K562 (cell line): Measurements from ENCODE around the gene CD6. TPM values are rescaled to one million over a fixed set of nuclear protein-coding genes. Genes with fewer than 3 reads are reported as not detected.

Experiments used
- ATAC-seq: fragments of 200-7000 bp; cut with Tn5 transposase; 3 replicates; pipeline ENCODE4 v1.9.1; 2020; ENCODE audit warnings: moderate library complexity
- BruUV-seq: library from RNA; stranded (reverse); fragments of 400-500 nt; replicated peaks from 2 replicates; lab custom pipeline; 2021; lab: Mats Ljungman, UMichigan
- CTCF ChIA-PET: fragments of 300-600 bp; formaldehyde crosslinking; extraction: SDS; loops from one replicate; lab custom pipeline; 2021; ENCODE audit warnings: low intra/inter-chr PET ratio; lab: Yijun Ruan, JAX
- POLR2A ChIA-PET: fragments of 300-600, 350-650 bp; sonication (Branson Sonifier 250); formaldehyde crosslinking; extraction: SDS; loops from one replicate; lab custom pipeline; 2021; ENCODE audit warnings: antibody characterized with exemption, inconsistent platforms; lab: Yijun Ruan, JAX
- DNase-seq, 4 experiments: peaks; one replicate each; pipeline versions ENCODE4 v3.0.0 to v3.0.0-alpha.2; 2011 to 2018; ENCODE audit warnings: low spot score in 3 of 4, mixed read lengths in 3 of 4; ENCODE audit errors: extremely low read depth in 1 of 4
- FAIRE-seq: peaks from 2 replicates; lab custom pipeline; 2011; peaks lifted over from hg19 to GRCh38; lab: Jason Lieb, UNC
- H2AFZ ChIP-seq: 2 replicates; pipeline ENCODE4 v1.6.0; 2011; ENCODE audit warnings: low read depth, low read length, control low read depth, inconsistent platforms
- H3K27ac ChIP-seq: fragments of 200-600 bp; 3 replicates; pipeline ENCODE4 v1.8.0; 2011; ENCODE audit warnings: low read depth, mild to moderate bottlenecking, control low read depth, inconsistent platforms, low read length, moderate library complexity, mixed read lengths; ENCODE audit errors: extremely low read depth
- H3K27me3 ChIP-seq, 2 experiments: fragments of 300-600 bp in 1 of 2; 2 replicates in 1 of 2; 3 replicates in 1 of 2; pipeline versions ENCODE4 v1.6.0 to v1.8.0; 2011; ENCODE audit warnings: inconsistent platforms in 2 of 2, low read length in 2 of 2, mild to moderate bottlenecking in 1 of 2, mixed read lengths in 1 of 2, moderate library complexity in 1 of 2; ENCODE audit not compliant: control insufficient read depth in 2 of 2, insufficient read depth in 2 of 2
- H3K36me3 ChIP-seq: fragments of 300-600 bp; 3 replicates; pipeline ENCODE4 v1.8.0; 2011; ENCODE audit warnings: mild to moderate bottlenecking, low read length, inconsistent platforms; ENCODE audit not compliant: control insufficient read depth, insufficient read depth
- H3K4me1 ChIP-seq, 2 experiments: fragments of 200-600 bp in 1 of 2; replicated peaks in 1 of 2; 2 replicates in 1 of 2; 3 replicates in 1 of 2; pipeline versions ENCODE4 v1.5.1 to v1.8.0; 2011; ENCODE audit warnings: inconsistent platforms in 2 of 2, low read length in 2 of 2, mild to moderate bottlenecking in 1 of 2, mixed read lengths in 1 of 2, moderate library complexity in 1 of 2; ENCODE audit not compliant: control insufficient read depth in 2 of 2, insufficient read depth in 2 of 2
- H3K4me2 ChIP-seq: 2 replicates; pipeline ENCODE4 v1.6.1; 2011; ENCODE audit warnings: low read length, control low read depth, inconsistent platforms, mixed read lengths; ENCODE audit not compliant: insufficient read depth
- H3K4me3 ChIP-seq: fragments of 200-600 bp; sonication (generic), shearing (Covaris generic); 2 replicates; pipeline ENCODE4 v1.5.1; 2016; ENCODE audit warnings: control low read depth, inconsistent platforms
- H3K79me2 ChIP-seq: fragments of 200-600 bp; 3 replicates; pipeline ENCODE4 v1.8.0; 2011; ENCODE audit warnings: low read length, inconsistent platforms; ENCODE audit not compliant: control insufficient read depth, insufficient read depth
- H3K9ac ChIP-seq, 2 experiments: 2 replicates each; pipeline versions ENCODE4 v1.6.0 to v1.6.1; 2011; ENCODE audit warnings: low read depth in 2 of 2, low read length in 2 of 2, control low read depth in 1 of 2, inconsistent platforms in 1 of 2, mild to moderate bottlenecking in 1 of 2, mixed read lengths in 1 of 2; ENCODE audit not compliant: insufficient read depth in 1 of 2
- H3K9me1 ChIP-seq: one replicate; pipeline ENCODE4 v1.6.0; 2011; ENCODE audit warnings: inconsistent platforms, mild to moderate bottlenecking, low read length, moderate library complexity; ENCODE audit not compliant: control insufficient read depth, insufficient read depth
- H3K9me3 ChIP-seq: replicated peaks from 2 replicates; pipeline ENCODE4 v1.5.1; 2011; ENCODE audit warnings: low read depth, low read length, inconsistent platforms; ENCODE audit not compliant: control insufficient read depth, insufficient read depth
- H4K20me1 ChIP-seq: replicated peaks from 2 replicates; pipeline ENCODE4 v1.6.1; 2011; ENCODE audit warnings: low read length, inconsistent platforms, mixed read lengths; ENCODE audit not compliant: control insufficient read depth, insufficient read depth
- ADNP ChIP-seq: fragments of 200-800 bp; sonication (Bioruptor generic); IDR thresholded peaks from 2 replicates; pipeline ENCODE4 v1.6.1; 2016; ENCODE audit warnings: missing genetic modification characterization, missing compliant biosample characterization
- ATF6 ChIP-seq: sonication (generic); formaldehyde crosslinking; IDR thresholded peaks from 2 replicates; pipeline ENCODE4 v1.4.0; 2020; ENCODE audit warnings: mild to moderate bottlenecking, missing genetic modification reagents
- CCNT2 ChIP-seq: IDR thresholded peaks from 2 replicates; pipeline ENCODE4 v1.6.1; 2011; ENCODE audit warnings: borderline replicate concordance, low read depth, mild to moderate bottlenecking, moderate library complexity, mixed read lengths, low read length; ENCODE audit not compliant: insufficient read length; ENCODE audit errors: extremely low read depth
- CGGBP1 ChIP-seq: fragments of 250-450 bp; sonication (Bioruptor Pico); IDR thresholded peaks from 2 replicates; pipeline ENCODE4 v1.9.0; 2021; ENCODE audit warnings: mild to moderate bottlenecking
- MYC ChIP-seq, 2 experiments: fragments of 250-450 bp in 1 of 2; sonication (Bioruptor Pico) in 1 of 2; IDR thresholded peaks; 2 replicates each; pipeline versions ENCODE4 v1.5.1 to v1.6.1; 2012 to 2021; ENCODE audit warnings: low read depth in 2 of 2, borderline replicate concordance in 1 of 2, improper control_type of control experiment in 1 of 2, low read length in 1 of 2, mild to moderate bottlenecking in 1 of 2, moderate library complexity in 1 of 2
- POLR2A ChIP-seq: fragments of 450-650 bp; conservative IDR thresholded peaks from 2 replicates; pipeline ENCODE4 v1.6.1; 2016
- STAT5B ChIP-seq: fragments of 250-450 bp; sonication (Bioruptor Pico); IDR thresholded peaks from 2 replicates; pipeline ENCODE4 v1.8.0; 2021; ENCODE audit warnings: mild to moderate bottlenecking, inconsistent platforms
- ZNF239 ChIP-seq: fragments of 250-450 bp; sonication (Bioruptor Pico); IDR thresholded peaks from 2 replicates; pipeline ENCODE4 v1.4.0; 2020; ENCODE audit warnings: mild to moderate bottlenecking
- WGBS: fragments of 100-300 bp; shearing (Covaris generic); methylation state at CpG from one replicate; pipeline ENCODE4 v1.1.6; 2016; ENCODE audit warnings: low coverage, mixed read lengths; ENCODE audit not compliant: insufficient coverage; ENCODE audit errors: missing lambda C conversion rate; 5-methylcytosine and 5-hydroxymethylcytosine counted together
- in situ Hi-C: fragments of 300-500 bp; cut with MboI; formaldehyde crosslinking; loops from 4 replicates; pipeline ENCODE4 v1.15.0; 2018; ENCODE audit warnings: inconsistent platforms, mixed read lengths
- intact Hi-C: fragments of 100-400 bp; cut with micrococcal nuclease; formaldehyde crosslinking; loops from 2 replicates; pipeline ENCODE4 v1.14.2; 2022
- polyA plus RNA-seq, 8 experiments: library from polyadenylated mRNA; depleted of rRNA in 4 of 8; stranded (reverse) in 5 of 8; unstranded in 3 of 8; fragments of >200 nt; fragmentation: Nextera tagmentation in 2 of 8; fragmentation: Illumina TruSeq in 1 of 8; extraction: Ambion mirVana in 2 of 8; extraction: Trizol in 1 of 8; gene quantifications; 2 replicates each; pipeline versions ENCODE4 v1.2.1 to v1.2.3, GENCODE V29; 2011 to 2014; ENCODE audit warnings: inconsistent platforms in 1 of 8, missing spikeins in 1 of 8
- total RNA-seq, 7 experiments: library from RNA; depleted of rRNA in 6 of 7; stranded (reverse); fragments of >200 nt in 6 of 7; fragmentation: Illumina TruSeq in 2 of 7; extraction: Trizol in 2 of 7; gene quantifications; 2 replicates each; pipeline versions ENCODE4 v1.2.1 to v1.2.3, GENCODE V29; 2011 to 2021; ENCODE audit warnings: low replicate concordance in 1 of 7
- TF ChIP-seq, protein P1 (sequence below): sonication (generic); formaldehyde crosslinking; IDR thresholded peaks from 2 replicates; pipeline ENCODE4 v1.8.0; 2023; ENCODE audit warnings: mild to moderate bottlenecking, missing genetic modification reagents
- TF ChIP-seq, protein P2 (sequence below): sonication (generic); formaldehyde crosslinking; IDR thresholded peaks from 2 replicates; pipeline ENCODE4 v1.8.1; 2023; ENCODE audit warnings: missing genetic modification reagents, mild to moderate bottlenecking, borderline replicate concordance

The CD6 gene
- total and polyA plus RNA-seq, 9 of the 15 experiments (the other 6 are each of a cell fraction or from before 2014, with no cell fraction given), result 0.84 TPM; not detected in 8

- no peaks in the 10 kb centered on the region for H3K36me3 ChIP-seq
- BruUV-seq, result no TSS peak
- TF ChIP-seq STAT5B (CRISPR knock-in tag) (no peak), MYC (IDR thresholded peaks at IDR 0.05; ENCODE audit: low read depth, low read length) (no peak), MYC (CRISPR knock-in tag; IDR thresholded peaks at IDR 0.05; ENCODE audit: borderline replicate concordance, low read depth) (no peak), ADNP (no peak), CGGBP1 (CRISPR knock-in tag) (no peak), CCNT2 (no peak), ATF6 (CRISPR knock-in tag) (no peak), ZNF239 (CRISPR knock-in tag) (no peak), POLR2A (no peak)
- TF ChIP-seq, protein P1, sequence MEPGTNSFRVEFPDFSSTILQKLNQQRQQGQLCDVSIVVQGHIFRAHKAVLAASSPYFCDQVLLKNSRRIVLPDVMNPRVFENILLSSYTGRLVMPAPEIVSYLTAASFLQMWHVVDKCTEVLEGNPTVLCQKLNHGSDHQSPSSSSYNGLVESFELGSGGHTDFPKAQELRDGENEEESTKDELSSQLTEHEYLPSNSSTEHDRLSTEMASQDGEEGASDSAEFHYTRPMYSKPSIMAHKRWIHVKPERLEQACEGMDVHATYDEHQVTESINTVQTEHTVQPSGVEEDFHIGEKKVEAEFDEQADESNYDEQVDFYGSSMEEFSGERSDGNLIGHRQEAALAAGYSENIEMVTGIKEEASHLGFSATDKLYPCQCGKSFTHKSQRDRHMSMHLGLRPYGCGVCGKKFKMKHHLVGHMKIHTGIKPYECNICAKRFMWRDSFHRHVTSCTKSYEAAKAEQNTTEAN, result no peak
- TF ChIP-seq, protein P2, sequence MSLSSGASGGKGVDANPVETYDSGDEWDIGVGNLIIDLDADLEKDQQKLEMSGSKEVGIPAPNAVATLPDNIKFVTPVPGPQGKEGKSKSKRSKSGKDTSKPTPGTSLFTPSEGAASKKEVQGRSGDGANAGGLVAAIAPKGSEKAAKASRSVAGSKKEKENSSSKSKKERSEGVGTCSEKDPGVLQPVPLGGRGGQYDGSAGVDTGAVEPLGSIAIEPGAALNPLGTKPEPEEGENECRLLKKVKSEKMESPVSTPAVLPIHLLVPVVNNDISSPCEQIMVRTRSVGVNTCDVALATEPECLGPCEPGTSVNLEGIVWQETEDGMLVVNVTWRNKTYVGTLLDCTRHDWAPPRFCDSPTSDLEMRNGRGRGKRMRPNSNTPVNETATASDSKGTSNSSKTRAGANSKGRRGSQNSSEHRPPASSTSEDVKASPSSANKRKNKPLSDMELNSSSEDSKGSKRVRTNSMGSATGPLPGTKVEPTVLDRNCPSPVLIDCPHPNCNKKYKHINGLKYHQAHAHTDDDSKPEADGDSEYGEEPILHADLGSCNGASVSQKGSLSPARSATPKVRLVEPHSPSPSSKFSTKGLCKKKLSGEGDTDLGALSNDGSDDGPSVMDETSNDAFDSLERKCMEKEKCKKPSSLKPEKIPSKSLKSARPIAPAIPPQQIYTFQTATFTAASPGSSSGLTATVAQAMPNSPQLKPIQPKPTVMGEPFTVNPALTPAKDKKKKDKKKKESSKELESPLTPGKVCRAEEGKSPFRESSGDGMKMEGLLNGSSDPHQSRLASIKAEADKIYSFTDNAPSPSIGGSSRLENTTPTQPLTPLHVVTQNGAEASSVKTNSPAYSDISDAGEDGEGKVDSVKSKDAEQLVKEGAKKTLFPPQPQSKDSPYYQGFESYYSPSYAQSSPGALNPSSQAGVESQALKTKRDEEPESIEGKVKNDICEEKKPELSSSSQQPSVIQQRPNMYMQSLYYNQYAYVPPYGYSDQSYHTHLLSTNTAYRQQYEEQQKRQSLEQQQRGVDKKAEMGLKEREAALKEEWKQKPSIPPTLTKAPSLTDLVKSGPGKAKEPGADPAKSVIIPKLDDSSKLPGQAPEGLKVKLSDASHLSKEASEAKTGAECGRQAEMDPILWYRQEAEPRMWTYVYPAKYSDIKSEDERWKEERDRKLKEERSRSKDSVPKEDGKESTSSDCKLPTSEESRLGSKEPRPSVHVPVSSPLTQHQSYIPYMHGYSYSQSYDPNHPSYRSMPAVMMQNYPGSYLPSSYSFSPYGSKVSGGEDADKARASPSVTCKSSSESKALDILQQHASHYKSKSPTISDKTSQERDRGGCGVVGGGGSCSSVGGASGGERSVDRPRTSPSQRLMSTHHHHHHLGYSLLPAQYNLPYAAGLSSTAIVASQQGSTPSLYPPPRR (CRISPR knock-in tag), result no peak
- TF ChIP-seq, all 486 proteins: peak for 0
- Histone ChIP-seq H3K9me3 (no peaks in the 10 kb centered on the region), H3K79me2 (no peaks in the 10 kb centered on the region), H3K4me2 (no peak overlapping the region), H3K27ac (no peak overlapping the region), H2AFZ (no peak overlapping the region), H3K9me1 (no peaks in the 10 kb centered on the region), H3K27me3 (peaks cover 77 to 92% of the 10 kb centered on the region in 2 experiments), H3K9ac (no peak overlapping the region), H4K20me1 (peaks cover 10% of the 10 kb centered on the region; the same call in 1 of the 2 replicates), H3K4me3 (no peak overlapping the region), H3K4me1 (peaks cover 0 to 20% of the 10 kb centered on the region in 2 experiments; a peak in 3 of 5 replicates)
- intact Hi-C loops, result no loop called here
- ChIA-PET POLR2A (no interaction called here), CTCF (no interaction called here)
- ATAC-seq (no peak), DNase-seq (no peak), FAIRE-seq (no peak)
- in situ Hi-C loops, result no loop called here
- 15% methylated on average over 5 of the region's 5 CpGs for whole genome bisulfite sequencing
These were observed 37.5 kb downstream of the CD6 start for GRCh38 chr11:61008971-61009370.
